GM19043 (cell line): ENCODE measurements around the gene PRKCH.
"Not testable (repeated sequence)": the region's sequence is repeated elsewhere in the genome, so short reads cannot be mapped to it uniquely, and the experiment has no call there.

ENCODE experiments used
- ATAC-seq: cut with Tn5 transposase; IDR thresholded peaks from one replicate; pipeline ENCODE4 v1.9.1; 2021; ENCODE audit warnings: low read depth; ENCODE audit not compliant: unreplicated experiment

PRKCH gene

GRCh38 chr14:61387076-61387475 lies 65.7 kb downstream of the PRKCH start:
- no peak for ATAC-seq

- ATAC-seq, result peak; percentile 61
Observed at GRCh38 chr14:61388173-61388975, 67.0 kb downstream of the PRKCH start.

- no peak for ATAC-seq
Observed at GRCh38 chr14:61388976-61389576, 67.7 kb downstream of the PRKCH start.

- ATAC-seq, result no peak
Observed at GRCh38 chr14:61391119-61391518, 69.7 kb downstream of the PRKCH start.

GRCh38 chr14:61392297-61392696 lies 70.9 kb downstream of the PRKCH start:
- ATAC-seq, result no peak

- no peak for ATAC-seq
Observed at GRCh38 chr14:61394542-61394941, 73.2 kb downstream of the PRKCH start.

- no peak for ATAC-seq
Observed at GRCh38 chr14:61395115-61395725, 73.8 kb downstream of the PRKCH start.

GRCh38 chr14:61396279-61396678 lies 74.9 kb downstream of the PRKCH start:
- ATAC-seq, result no peak

GRCh38 chr14:61396694-61397093 lies 75.3 kb downstream of the PRKCH start:
- no peak for ATAC-seq

- ATAC-seq, result no peak
Observed at GRCh38 chr14:61397615-61398014, 76.2 kb downstream of the PRKCH start.

GRCh38 chr14:61398221-61398620 lies 76.8 kb downstream of the PRKCH start:
- no peak for ATAC-seq

- no peak for ATAC-seq
Observed at GRCh38 chr14:61399365-61399764, 78.0 kb downstream of the PRKCH start.

GRCh38 chr14:61401461-61401860 lies 80.1 kb downstream of the PRKCH start:
- ATAC-seq, result no peak

GRCh38 chr14:61403411-61403810 lies 82.0 kb downstream of the PRKCH start:
- ATAC-seq, result no peak

GRCh38 chr14:61404637-61405036 lies 83.3 kb downstream of the PRKCH start:
- ATAC-seq, result no peak

GRCh38 chr14:61406198-61406597 lies 84.8 kb downstream of the PRKCH start:
- no peak for ATAC-seq

GRCh38 chr14:61406675-61407074 lies 85.3 kb downstream of the PRKCH start:
- ATAC-seq, result no peak

- no peak for ATAC-seq
Observed at GRCh38 chr14:61408498-61408897, 87.1 kb downstream of the PRKCH start.

GRCh38 chr14:61409782-61410181 lies 88.4 kb downstream of the PRKCH start:
- no peak for ATAC-seq

- not testable (repeated sequence) for ATAC-seq
Observed at GRCh38 chr14:61415934-61416333, 94.6 kb downstream of the PRKCH start.

- no peak for ATAC-seq
Observed at GRCh38 chr14:61416591-61416990, 95.2 kb downstream of the PRKCH start.

- no peak for ATAC-seq
Observed at GRCh38 chr14:61417141-61417540, 95.8 kb downstream of the PRKCH start.
